ENCODE data around the gene OPTC.

The OPTC gene

GRCh38 chr1:203458078-203458477 lies 35.9 kb upstream of the OPTC start:
- no peak for DNase-seq (ENCODE audit: low read depth in 2 of 2)
- no peak overlapping the region for H3K4me3 ChIP-seq (replicated peaks in 1 of 2; ENCODE audit: low read depth in 2 of 2, low read length in 2 of 2)
- TF ChIP-seq, protein P1, sequence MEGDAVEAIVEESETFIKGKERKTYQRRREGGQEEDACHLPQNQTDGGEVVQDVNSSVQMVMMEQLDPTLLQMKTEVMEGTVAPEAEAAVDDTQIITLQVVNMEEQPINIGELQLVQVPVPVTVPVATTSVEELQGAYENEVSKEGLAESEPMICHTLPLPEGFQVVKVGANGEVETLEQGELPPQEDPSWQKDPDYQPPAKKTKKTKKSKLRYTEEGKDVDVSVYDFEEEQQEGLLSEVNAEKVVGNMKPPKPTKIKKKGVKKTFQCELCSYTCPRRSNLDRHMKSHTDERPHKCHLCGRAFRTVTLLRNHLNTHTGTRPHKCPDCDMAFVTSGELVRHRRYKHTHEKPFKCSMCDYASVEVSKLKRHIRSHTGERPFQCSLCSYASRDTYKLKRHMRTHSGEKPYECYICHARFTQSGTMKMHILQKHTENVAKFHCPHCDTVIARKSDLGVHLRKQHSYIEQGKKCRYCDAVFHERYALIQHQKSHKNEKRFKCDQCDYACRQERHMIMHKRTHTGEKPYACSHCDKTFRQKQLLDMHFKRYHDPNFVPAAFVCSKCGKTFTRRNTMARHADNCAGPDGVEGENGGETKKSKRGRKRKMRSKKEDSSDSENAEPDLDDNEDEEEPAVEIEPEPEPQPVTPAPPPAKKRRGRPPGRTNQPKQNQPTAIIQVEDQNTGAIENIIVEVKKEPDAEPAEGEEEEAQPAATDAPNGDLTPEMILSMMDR (IDR thresholded peaks at IDR 0.05; ENCODE audit: low read depth, low read length): no peak

- no peak for DNase-seq (ENCODE audit: low read depth in 2 of 2)
- TF ChIP-seq, protein P1 (IDR thresholded peaks at IDR 0.05; ENCODE audit: low read depth, low read length): no peak
- no peak overlapping the region for H3K4me3 ChIP-seq (replicated peaks in 1 of 2; ENCODE audit: low read depth in 2 of 2, low read length in 2 of 2)
Measured at GRCh38 chr1:203459671-203460201, 34.2 kb upstream of the OPTC start.

GRCh38 chr1:203461717-203462116 lies 32.2 kb upstream of the OPTC start:
- TF ChIP-seq, protein P1 (IDR thresholded peaks at IDR 0.05; ENCODE audit: low read depth, low read length): no peak
- H3K4me3 ChIP-seq (replicated peaks in 1 of 2; ENCODE audit: low read depth in 2 of 2, low read length in 2 of 2): no peak overlapping the region
- DNase-seq (ENCODE audit: low read depth in 2 of 2): no peak

GRCh38 chr1:203462143-203462542 lies 31.8 kb upstream of the OPTC start:
- TF ChIP-seq, protein P1 (IDR thresholded peaks at IDR 0.05; ENCODE audit: low read depth, low read length): no peak
- DNase-seq (ENCODE audit: low read depth in 2 of 2): no peak
- H3K4me3 ChIP-seq (replicated peaks in 1 of 2; ENCODE audit: low read depth in 2 of 2, low read length in 2 of 2): no peak overlapping the region

DNA sequence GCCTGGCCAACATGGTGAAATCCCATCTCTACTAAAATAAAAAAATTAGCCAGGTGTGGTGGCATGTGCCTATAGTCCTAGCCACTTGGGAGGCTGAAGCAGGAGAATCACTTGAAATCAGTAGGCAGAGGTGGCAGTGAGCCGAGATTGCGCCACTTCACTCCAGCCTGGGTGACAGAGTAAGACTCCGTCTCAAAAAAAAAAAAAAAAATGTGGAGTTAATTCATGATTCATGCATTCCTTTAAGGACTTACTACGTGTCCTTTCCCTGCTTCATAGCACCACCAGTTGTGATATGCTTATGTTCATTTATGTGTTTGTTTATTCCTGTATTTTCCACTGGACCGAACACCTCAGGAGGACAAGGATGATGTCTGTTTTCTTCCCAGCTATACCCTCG lies 31.1 kb upstream of the OPTC start:
- DNase-seq (ENCODE audit: low read depth in 2 of 2): peak; percentile 81 to 86
- TF ChIP-seq, protein P1 (IDR thresholded peaks at IDR 0.05; ENCODE audit: low read depth, low read length): no peak
- H3K4me3 ChIP-seq (replicated peaks in 1 of 2; ENCODE audit: low read depth in 2 of 2, low read length in 2 of 2): no peak overlapping the region

GRCh38 chr1:203463469-203464062 lies 30.4 kb upstream of the OPTC start:
- no peak overlapping the region for H3K4me3 ChIP-seq (replicated peaks in 1 of 2; ENCODE audit: low read depth in 2 of 2, low read length in 2 of 2)
- peak; percentile 32 to 64 for DNase-seq (ENCODE audit: low read depth in 2 of 2)
- TF ChIP-seq, protein P1 (IDR thresholded peaks at IDR 0.05; ENCODE audit: low read depth, low read length): no peak

DNA sequence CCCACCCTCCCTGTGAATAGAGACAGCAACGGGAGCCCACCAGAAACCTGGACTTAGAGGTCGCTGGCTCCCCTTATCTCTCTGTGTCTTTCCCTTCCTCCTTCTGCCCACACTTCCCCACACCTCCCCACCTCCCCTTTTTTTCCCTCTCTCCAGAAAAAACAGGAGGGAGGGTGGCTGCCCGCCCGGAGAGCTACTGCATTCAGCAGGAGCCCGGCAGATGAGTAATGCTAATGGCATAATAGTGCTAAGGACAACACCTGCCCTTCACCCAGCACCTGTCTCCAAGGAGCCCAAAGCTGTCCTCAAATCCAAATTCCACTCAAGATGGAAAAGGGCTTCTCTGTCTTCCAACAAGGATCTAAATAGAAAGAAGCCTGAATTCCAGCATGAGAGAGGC lies 29.7 kb upstream of the OPTC start:
- H3K4me3 ChIP-seq (replicated peaks in 1 of 2; ENCODE audit: low read depth in 2 of 2, low read length in 2 of 2): no peak overlapping the region
- no peak for DNase-seq (ENCODE audit: low read depth in 2 of 2)
- TF ChIP-seq, protein P1 (IDR thresholded peaks at IDR 0.05; ENCODE audit: low read depth, low read length): no peak

All from cardiac fibroblast (primary cell).